Natural killer cell treated with Interleukin-12 subunit alpha and Interleukin-12 subunit beta and Interleukin-15 and Interleukin-18, amount 100 ng/mL, for 72 hours (primary cell): ENCODE data around the gene GAB2. TPM values are rescaled to one million over a fixed set of nuclear protein-coding genes. Genes with fewer than 3 reads are reported as not detected.

Experiments used
- ATAC-seq, 2 donors: fragments of 150-1000 bp; cut with Tn5 transposase in 1 of 2; sonication (Bioruptor Pico), chemical (Tn5 transposase) in 1 of 2; 2 replicates each; pipeline ENCODE4 v1.10.0; 2021
- DNase-seq: peaks from one replicate; pipeline ENCODE4 v3.0.0; 2022; ENCODE audit warnings: low spot score
- H3K27ac Mint-ChIP-seq, 2 donors: 1 replicate in 1 of 2; 2 replicates in 1 of 2; pipeline ENCODE4 v1.8.0; 2022; ENCODE audit warnings: mixed read lengths in 2 of 2, mild to moderate bottlenecking in 1 of 2, moderate library complexity in 1 of 2
- H3K27me3 Mint-ChIP-seq, 2 donors: 1 replicate in 1 of 2; 2 replicates in 1 of 2; pipeline ENCODE4 v1.8.0; 2022; ENCODE audit warnings: mixed read lengths in 2 of 2
- H3K36me3 Mint-ChIP-seq: one replicate; pipeline ENCODE4 v1.8.0; 2022; ENCODE audit warnings: mixed read lengths
- H3K4me1 Mint-ChIP-seq, 2 donors: 1 replicate in 1 of 2; 2 replicates in 1 of 2; pipeline ENCODE4 v1.8.0; 2022; ENCODE audit warnings: low read depth in 2 of 2, mixed read lengths in 2 of 2, mild to moderate bottlenecking in 1 of 2
- H3K4me3 Mint-ChIP-seq: one replicate; pipeline ENCODE4 v1.8.0; 2022; ENCODE audit warnings: mixed read lengths
- H3K9me3 Mint-ChIP-seq: 2 replicates; pipeline ENCODE4 v1.8.0; 2022; ENCODE audit warnings: mixed read lengths
- total RNA-seq, 2 donors: library from RNA; stranded (reverse); gene quantifications; one replicate each; pipeline ENCODE4 v1.2.3, GENCODE V29; 2022

GAB2 gene
- total RNA-seq, 2 donors from 2014 or later = 1.9 to 8.7 TPM

DNA sequence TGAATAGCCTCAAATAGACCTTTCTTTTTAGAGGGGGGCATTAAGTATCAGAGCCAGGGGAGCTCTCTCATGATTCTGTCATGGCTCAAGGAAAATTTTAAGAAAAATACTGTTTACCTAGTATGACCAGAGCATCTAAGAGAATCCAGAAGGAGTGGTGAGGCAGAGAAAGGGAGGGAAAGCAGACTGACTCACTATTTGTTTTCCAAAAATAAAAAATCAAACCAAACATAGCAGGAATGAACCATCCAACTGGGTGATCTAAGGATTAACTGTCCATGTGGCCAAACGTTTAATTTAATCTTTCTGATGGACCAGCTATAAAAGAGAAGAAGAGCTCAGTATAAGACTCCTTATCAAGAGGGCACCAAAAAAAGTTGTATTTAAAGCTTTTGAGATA lies 70.8 kb downstream of the GAB2 start:
- Mint-ChIP-seq H3K36me3 (no peaks in the 10 kb centered on the region), H3K27me3 (peaks cover 12% of the 10 kb centered on the region in 2 donors), H3K4me3 (no peak overlapping the region), H3K9me3 (no peaks in the 10 kb centered on the region), H3K4me1 (peaks cover 4 to 8% of the 10 kb centered on the region in 2 donors), H3K27ac (no peak overlapping the region)
- no peak for ATAC-seq
- no peak for DNase-seq

DNA sequence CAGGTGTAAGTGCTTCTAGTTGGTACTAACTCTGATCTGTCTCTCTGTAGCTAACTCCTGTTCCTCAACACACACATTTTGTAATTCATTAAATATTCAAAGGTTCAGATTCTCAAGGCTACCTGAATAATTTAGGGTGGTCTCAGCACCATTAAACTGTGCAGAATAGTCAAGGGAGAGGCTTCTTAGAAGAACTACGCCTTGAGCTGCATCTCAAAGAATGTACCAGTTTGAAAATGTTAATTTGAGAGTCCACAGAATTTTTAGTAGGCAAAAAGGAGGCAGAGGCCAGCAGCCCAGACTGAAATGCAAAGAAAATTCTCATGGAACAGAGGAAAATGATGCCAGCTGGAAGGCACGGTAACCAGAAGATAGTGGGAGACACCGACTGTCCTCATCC lies 72.2 kb downstream of the GAB2 start:
- Mint-ChIP-seq H3K4me1 (peaks cover 4 to 7% of the 10 kb centered on the region in 2 donors), H3K9me3 (no peaks in the 10 kb centered on the region)

DNA sequence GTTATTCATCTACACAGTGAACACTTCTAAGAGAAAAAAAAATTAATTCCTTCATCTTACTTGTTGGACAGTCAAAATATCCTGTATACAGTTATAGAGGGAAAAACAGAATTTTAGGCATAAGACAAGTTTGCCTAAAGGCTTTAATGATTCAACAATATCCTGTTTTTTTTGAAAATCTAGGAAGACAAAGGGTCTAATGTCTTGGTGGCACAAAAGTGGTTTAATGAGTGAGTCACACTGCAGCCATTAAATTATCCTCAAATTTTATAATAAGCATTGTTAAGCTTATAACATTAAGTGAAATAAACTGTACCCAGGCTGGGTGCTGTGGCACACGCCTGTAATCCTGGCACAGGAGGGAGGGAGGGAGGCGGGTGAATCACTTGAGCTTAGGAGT lies 72.9 kb downstream of the GAB2 start:
- Mint-ChIP-seq H3K9me3 (no peaks in the 10 kb centered on the region), H3K4me1 (peaks cover 0 to 7% of the 10 kb centered on the region in 2 donors), H3K27ac (no peak overlapping the region), H3K4me3 (no peak overlapping the region), H3K27me3 (peaks cover 10 to 16% of the 10 kb centered on the region in 2 donors), H3K36me3 (no peaks in the 10 kb centered on the region)
- ATAC-seq (no peak), DNase-seq (no peak)

More for the DNA sequence above, 72.2 kb downstream of the GAB2 start:
- no peak overlapping the region for H3K27ac Mint-ChIP-seq
- no peak for ATAC-seq
- H3K36me3 Mint-ChIP-seq = no peaks in the 10 kb centered on the region
- no peak for DNase-seq
- H3K27me3 Mint-ChIP-seq = peaks cover 10 to 16% of the 10 kb centered on the region in 2 donors
- no peak overlapping the region for H3K4me3 Mint-ChIP-seq

DNA sequence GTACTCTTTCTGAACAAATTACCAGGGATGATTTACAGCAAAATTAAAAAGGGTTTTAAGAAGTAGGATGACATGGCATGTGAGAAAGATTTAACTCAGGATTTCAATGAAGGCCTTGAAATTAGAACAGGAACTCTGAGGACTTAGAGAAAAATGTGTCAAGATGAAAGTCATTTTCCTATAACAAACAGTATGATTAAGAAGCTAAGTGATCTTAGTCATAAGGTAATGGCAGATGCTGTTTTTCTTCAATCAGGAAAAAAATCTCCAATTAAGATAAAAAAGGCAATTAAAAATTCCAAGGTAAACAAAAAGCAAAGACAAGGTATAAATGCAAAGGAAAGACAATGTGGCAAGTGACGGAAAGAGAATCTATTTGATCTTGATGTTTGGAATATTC lies 73.5 kb downstream of the GAB2 start:
- no peaks in the 10 kb centered on the region for H3K9me3 Mint-ChIP-seq
- H3K36me3 Mint-ChIP-seq = no peaks in the 10 kb centered on the region
- H3K27ac Mint-ChIP-seq = no peak overlapping the region
- DNase-seq = no peak
- peaks cover 10 to 16% of the 10 kb centered on the region in 2 donors for H3K27me3 Mint-ChIP-seq
- peaks cover 5 to 7% of the 10 kb centered on the region in 2 donors for H3K4me1 Mint-ChIP-seq
- H3K4me3 Mint-ChIP-seq = no peak overlapping the region
- no peak for ATAC-seq

DNA sequence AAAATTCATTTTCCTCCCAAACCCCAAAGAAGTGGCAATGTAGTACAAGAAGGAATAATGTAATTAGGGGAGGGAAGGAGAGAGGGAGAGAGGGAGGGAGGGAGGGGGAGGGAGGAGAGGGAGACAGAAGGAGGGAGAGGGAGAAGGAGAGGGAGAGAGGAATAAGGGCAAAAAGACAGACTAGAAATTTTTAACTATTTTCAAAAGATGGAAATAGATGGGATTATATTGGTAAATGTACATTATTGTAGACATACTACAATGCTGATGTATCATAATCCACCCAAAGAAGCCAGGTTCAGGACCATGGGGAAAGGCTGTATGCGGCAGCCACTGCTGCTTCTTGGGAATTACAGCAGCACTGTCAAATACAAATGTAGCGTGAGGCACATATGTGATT lies 74.3 kb downstream of the GAB2 start:
- DNase-seq = no peak
- Mint-ChIP-seq H3K27me3 (peaks cover 10 to 16% of the 10 kb centered on the region in 2 donors), H3K36me3 (no peaks in the 10 kb centered on the region), H3K27ac (no peak overlapping the region), H3K4me1 (peaks cover 5 to 7% of the 10 kb centered on the region in 2 donors), H3K9me3 (no peaks in the 10 kb centered on the region), H3K4me3 (no peak overlapping the region)
- no peak for ATAC-seq

DNA sequence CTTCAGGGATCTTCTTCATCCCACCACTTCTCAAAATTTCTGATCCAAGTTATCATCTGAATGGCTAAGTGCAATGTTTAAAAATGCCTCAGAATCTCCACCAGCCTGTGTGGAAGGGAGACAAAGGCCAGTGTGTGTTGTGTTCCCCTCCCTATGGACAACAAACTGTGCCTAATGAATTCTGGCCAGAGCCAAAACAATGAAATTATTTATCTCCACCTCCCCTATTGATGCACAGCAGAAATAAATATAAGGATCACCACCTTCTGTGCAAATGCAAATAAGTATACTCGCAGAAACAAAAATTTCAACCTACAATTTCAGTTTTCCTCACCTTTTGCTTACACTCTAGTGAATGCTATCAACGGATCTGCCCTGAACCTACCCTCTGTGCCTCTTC lies 75.8 kb downstream of the GAB2 start:
- peaks cover 5 to 7% of the 10 kb centered on the region in 2 donors for H3K4me1 Mint-ChIP-seq
- no peak overlapping the region for H3K27ac Mint-ChIP-seq
- H3K9me3 Mint-ChIP-seq = no peaks in the 10 kb centered on the region
- no peak overlapping the region for H3K4me3 Mint-ChIP-seq
- ATAC-seq (no peak), DNase-seq (no peak)
- no peaks in the 10 kb centered on the region for H3K36me3 Mint-ChIP-seq
- peaks cover 10 to 16% of the 10 kb centered on the region in 2 donors for H3K27me3 Mint-ChIP-seq

DNA sequence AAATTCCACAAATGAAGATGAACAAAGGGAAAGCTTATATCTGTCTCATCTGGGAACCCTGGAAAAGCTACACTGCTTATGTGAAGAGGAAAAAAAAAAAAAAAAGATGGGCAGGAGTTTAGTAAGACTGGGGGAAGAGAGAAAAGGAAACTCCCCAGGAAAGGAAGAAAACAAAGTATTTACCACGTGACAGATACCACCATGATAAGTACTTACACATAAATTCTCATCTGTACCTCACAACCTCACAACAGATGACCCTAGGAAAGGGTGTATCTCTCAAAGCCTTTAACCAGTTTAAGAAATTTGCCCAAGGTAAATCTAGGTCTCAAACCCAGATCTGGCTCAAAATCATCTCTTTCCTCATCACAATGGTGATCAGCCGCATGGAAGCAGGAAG lies 77.1 kb downstream of the GAB2 start:
- no peak for DNase-seq
- no peaks in the 10 kb centered on the region for H3K36me3 Mint-ChIP-seq
- H3K27me3 Mint-ChIP-seq = peaks cover 6 to 17% of the 10 kb centered on the region in 2 donors
- ATAC-seq = no peak
- H3K4me1 Mint-ChIP-seq = peaks cover 5 to 7% of the 10 kb centered on the region in 2 donors
- no peak overlapping the region for H3K27ac Mint-ChIP-seq
- H3K4me3 Mint-ChIP-seq = no peak overlapping the region
- no peaks in the 10 kb centered on the region for H3K9me3 Mint-ChIP-seq

DNA sequence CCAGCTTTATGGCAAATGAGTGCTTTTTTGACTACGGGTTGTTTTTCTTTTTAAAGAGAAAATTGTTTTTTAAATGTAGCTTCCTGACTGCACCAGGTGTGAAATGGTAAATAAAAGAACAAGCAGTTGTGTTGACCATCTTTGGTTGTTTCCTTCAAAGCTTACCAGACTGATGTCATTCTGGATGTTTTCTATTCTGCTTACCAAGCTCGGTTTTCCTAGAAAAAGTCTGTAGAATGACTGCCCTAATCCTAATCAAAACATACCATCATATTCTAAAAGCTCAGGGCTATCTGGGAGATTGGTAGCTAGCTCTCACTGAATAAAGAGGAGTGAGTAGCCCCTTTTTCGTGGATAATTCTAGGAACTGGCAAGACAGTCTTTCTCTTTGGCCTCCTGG lies 77.7 kb downstream of the GAB2 start:
- Mint-ChIP-seq H3K9me3 (no peaks in the 10 kb centered on the region), H3K27ac (peak overlapping the region in 1 of 2 donors; percentile 24), H3K27me3 (peaks cover 6 to 23% of the 10 kb centered on the region in 2 donors), H3K4me3 (no peak overlapping the region), H3K36me3 (no peaks in the 10 kb centered on the region), H3K4me1 (peaks cover 5 to 7% of the 10 kb centered on the region in 2 donors)
- DNase-seq (no peak), ATAC-seq (no peak)

DNA sequence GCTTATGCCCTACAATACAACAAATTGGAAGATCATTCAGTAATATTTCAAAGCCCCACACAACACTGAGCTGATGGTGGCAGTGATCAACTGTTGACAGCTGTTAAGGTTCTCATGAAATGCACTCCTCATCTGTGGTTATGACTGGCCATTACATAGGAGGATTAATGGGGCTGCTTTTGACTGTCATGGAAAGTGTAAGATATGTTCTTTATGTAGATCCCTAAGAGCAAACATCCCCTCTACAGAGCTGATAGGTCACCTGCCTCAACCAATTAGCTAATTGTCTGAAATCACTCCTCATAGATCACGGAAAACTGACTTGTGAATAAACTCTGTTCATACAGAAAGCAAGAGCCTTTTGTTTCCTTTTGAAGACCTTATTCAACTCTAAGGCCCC lies 78.1 kb downstream of the GAB2 start:
- DNase-seq = no peak
- ATAC-seq = no peak
- H3K36me3 Mint-ChIP-seq = no peaks in the 10 kb centered on the region
- no peak overlapping the region for H3K4me3 Mint-ChIP-seq
- H3K27me3 Mint-ChIP-seq = peaks cover 6 to 27% of the 10 kb centered on the region in 2 donors
- no peaks in the 10 kb centered on the region for H3K9me3 Mint-ChIP-seq
- H3K27ac Mint-ChIP-seq = peak overlapping the region in 1 of 2 donors; percentile 24
- H3K4me1 Mint-ChIP-seq = peaks cover 5 to 7% of the 10 kb centered on the region in 2 donors

DNA sequence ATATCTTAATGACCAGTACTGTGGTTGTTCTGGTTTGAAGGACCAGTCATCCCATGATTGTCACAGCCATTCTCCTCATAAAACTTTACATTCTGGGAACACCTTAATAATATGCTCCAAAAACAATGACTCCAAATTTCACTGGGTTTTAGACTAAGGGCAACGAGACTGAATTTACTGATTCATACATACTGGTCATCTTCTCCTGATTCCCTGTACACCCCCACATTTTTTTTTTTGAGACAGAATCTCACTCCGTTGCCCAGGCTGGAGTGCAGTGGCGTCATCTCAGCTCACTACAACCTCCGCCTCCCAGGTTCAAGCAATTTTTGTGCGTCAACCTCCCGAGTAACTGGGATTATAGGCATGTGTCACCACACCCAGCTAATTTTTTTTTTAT lies 78.9 kb downstream of the GAB2 start:
- H3K27me3 Mint-ChIP-seq = peaks cover 5 to 27% of the 10 kb centered on the region in 2 donors
- peak overlapping the region in 1 of 2 donors; percentile 24 for H3K27ac Mint-ChIP-seq
- no peak overlapping the region for H3K4me3 Mint-ChIP-seq
- peaks cover 5 to 7% of the 10 kb centered on the region in 2 donors for H3K4me1 Mint-ChIP-seq
- no peaks in the 10 kb centered on the region for H3K9me3 Mint-ChIP-seq
- H3K36me3 Mint-ChIP-seq = no peaks in the 10 kb centered on the region
- ATAC-seq (no peak), DNase-seq (no peak)

DNA sequence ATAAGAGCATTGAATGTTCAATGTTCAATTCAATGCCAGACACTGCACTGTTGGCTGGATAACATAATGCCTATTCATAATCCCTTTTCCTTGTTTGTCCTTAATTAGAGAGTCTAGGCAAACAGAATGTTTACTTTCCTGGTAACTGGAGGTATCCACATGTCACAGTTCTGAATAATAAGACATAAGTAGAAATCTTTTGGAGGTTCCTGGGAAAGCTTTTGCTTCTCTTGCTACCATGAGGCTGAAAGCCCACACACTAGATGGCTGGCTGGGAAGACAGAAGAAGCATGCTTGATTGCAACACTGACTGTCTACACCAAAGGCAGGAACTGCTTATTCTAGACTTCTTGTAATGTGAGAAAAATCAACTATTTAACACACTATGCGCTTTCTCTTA lies 79.5 kb downstream of the GAB2 start:
- peaks cover 5 to 7% of the 10 kb centered on the region in 2 donors for H3K4me1 Mint-ChIP-seq
- H3K36me3 Mint-ChIP-seq = no peaks in the 10 kb centered on the region
- no peak overlapping the region for H3K27ac Mint-ChIP-seq

DNA sequence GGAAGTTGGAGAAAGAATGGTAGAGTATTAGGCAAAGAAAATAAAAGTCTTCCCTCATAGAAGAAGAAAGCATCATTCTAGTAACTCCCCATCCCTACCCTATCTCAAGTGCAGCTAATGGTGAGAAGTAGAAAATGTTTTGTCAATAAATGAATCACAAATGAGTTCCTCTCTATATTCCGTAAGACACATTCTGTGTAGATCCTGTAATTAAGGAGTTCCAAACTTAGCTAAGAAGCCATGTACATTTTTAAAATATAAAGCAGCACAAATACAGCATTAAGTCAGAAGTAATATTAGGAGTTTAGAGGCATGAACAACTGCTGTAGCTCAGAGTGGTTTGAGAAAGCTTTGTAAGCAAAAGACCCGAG lies 80.1 kb downstream of the GAB2 start:
- Mint-ChIP-seq H3K36me3 (no peaks in the 10 kb centered on the region), H3K4me1 (peaks cover 5 to 7% of the 10 kb centered on the region in 2 donors), H3K4me3 (no peak overlapping the region), H3K27me3 (peaks cover 5 to 30% of the 10 kb centered on the region in 2 donors), H3K9me3 (no peaks in the 10 kb centered on the region), H3K27ac (no peak overlapping the region)
- no peak for ATAC-seq
- no peak for DNase-seq

More for the DNA sequence above, 79.5 kb downstream of the GAB2 start:
- ATAC-seq (no peak), DNase-seq (no peak)
- H3K27me3 Mint-ChIP-seq = peaks cover 5 to 30% of the 10 kb centered on the region in 2 donors
- no peaks in the 10 kb centered on the region for H3K9me3 Mint-ChIP-seq
- no peak overlapping the region for H3K4me3 Mint-ChIP-seq

DNA sequence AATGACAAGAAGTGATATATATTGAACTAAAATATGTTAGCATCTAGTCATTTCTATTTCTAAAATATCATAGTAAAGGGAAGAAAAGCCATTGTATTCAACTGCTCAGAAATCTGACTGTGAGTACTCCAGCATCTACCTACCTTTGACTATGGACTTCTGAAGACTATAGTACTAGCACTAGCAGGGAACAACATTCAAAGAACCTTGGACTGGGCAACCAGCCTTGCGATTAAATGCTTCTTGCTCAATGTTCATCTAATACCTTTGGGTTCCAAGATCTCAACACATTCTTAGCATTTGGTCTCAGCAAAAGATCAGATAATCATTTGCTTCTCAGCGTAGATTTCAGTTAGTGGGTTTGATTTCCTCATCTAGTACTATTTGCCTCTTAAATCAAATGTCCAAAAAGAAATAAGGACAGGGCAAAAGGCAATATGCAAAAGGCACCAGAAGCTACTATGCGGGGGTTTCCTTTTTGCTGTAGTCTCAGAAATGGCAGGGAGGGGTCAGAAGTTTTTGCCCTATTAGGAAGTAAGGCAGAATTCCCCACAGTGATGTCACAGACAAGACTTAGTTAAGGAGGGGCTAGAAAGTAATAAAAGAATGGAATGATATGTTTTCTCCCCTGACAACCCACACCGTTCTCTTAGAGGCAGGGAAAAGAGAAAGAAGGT lies 80.6 kb downstream of the GAB2 start:
- H3K4me1 Mint-ChIP-seq = peaks cover 5% of the 10 kb centered on the region in 2 donors

DNA sequence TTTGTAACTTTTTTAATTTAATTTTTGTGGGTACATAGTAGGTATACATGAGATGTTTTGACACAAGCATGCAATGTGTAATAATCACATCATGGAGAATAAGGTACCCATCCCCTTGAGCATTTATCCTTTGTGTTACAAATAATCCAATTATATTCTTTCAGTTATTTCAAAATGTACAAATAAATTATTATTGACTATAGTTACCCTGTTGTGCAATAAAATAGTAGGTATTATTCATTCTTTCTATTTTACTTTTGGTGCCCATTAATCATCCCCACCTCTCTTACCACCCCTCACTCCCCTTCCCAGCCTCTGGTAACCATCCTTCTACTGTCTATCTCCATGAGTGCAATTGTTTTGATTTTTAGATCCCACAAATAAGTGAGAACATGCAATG lies 83.5 kb downstream of the GAB2 start:
- Mint-ChIP-seq H3K9me3 (no peaks in the 10 kb centered on the region), H3K27ac (no peak overlapping the region), H3K36me3 (no peaks in the 10 kb centered on the region), H3K27me3 (peaks cover 2 to 22% of the 10 kb centered on the region in 2 donors), H3K4me1 (no peaks in the 10 kb centered on the region), H3K4me3 (no peak overlapping the region)
- DNase-seq = no peak
- no peak for ATAC-seq

More for the DNA sequence above, 80.6 kb downstream of the GAB2 start:
- Mint-ChIP-seq H3K27me3 (peaks cover 5 to 28% of the 10 kb centered on the region in 2 donors), H3K36me3 (no peaks in the 10 kb centered on the region), H3K4me3 (no peak overlapping the region), H3K27ac (no peak overlapping the region), H3K9me3 (no peaks in the 10 kb centered on the region)
- no peak for DNase-seq
- no peak for ATAC-seq

DNA sequence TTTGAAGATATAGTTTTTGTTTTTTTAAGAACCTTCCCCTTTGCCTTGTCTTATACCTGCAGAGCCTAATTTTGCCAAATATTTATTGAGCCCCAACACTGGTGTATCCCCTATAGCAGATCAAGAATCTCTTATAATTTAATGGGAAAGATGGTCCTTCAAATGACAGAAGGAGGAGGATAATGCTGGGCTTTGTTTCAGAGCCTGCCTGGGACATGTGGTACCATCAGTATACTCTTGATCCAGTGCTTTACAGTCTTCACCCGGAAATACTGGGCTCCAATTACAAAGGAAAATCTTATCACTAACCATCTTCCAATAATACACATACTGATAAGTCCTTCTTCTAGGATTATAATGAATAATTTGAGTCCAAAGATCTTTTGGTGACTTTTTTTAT lies 84.7 kb downstream of the GAB2 start:
- Mint-ChIP-seq H3K4me1 (no peaks in the 10 kb centered on the region), H3K9me3 (no peaks in the 10 kb centered on the region), H3K4me3 (no peak overlapping the region), H3K27me3 (peaks cover 2 to 22% of the 10 kb centered on the region in 2 donors), H3K36me3 (no peaks in the 10 kb centered on the region), H3K27ac (no peak overlapping the region)
- ATAC-seq = no peak
- DNase-seq = no peak
